IPS-20b (cell line): Measurements from ENCODE around the gene GNPTAB.

ENCODE experiments used
- H3K27ac ChIP-seq: one replicate; pipeline ENCODE4 v1.5.1; 2013; ENCODE audit warnings: low read length
- H3K27me3 ChIP-seq: 2 replicates; pipeline ENCODE4 v1.6.1; 2013; ENCODE audit warnings: mild to moderate bottlenecking, low read length, inconsistent platforms; ENCODE audit not compliant: insufficient read depth
- H3K36me3 ChIP-seq: 2 replicates; pipeline ENCODE4 v1.6.1; 2013; ENCODE audit warnings: low read depth, mild to moderate bottlenecking, inconsistent platforms, low read length, moderate library complexity; ENCODE audit not compliant: insufficient read depth
- H3K4me1 ChIP-seq: 2 replicates; pipeline ENCODE4 v1.6.1; 2013; ENCODE audit warnings: mild to moderate bottlenecking, control low read depth, inconsistent platforms, low read length, moderate library complexity; ENCODE audit not compliant: insufficient read depth
- H3K4me3 ChIP-seq: 2 replicates; pipeline ENCODE4 v1.5.1; 2013; ENCODE audit warnings: mild to moderate bottlenecking, low read length, inconsistent platforms
- H3K9ac ChIP-seq: 2 replicates; pipeline ENCODE4 v1.6.1; 2013; ENCODE audit warnings: low read depth, mild to moderate bottlenecking, inconsistent platforms, low read length, moderate library complexity
- H3K9me3 ChIP-seq: 2 replicates; pipeline ENCODE4 v1.6.1; 2013; ENCODE audit warnings: mild to moderate bottlenecking, low read depth, low read length, inconsistent platforms; ENCODE audit not compliant: insufficient read depth

GNPTAB gene

GRCh38 chr12:101719566-101719965 is 111.2 kb downstream of the GNPTAB start:
- Histone ChIP-seq H3K36me3 (no peaks in the 10 kb centered on the region), H3K4me1 (no peaks in the 10 kb centered on the region), H3K9me3 (no peaks in the 10 kb centered on the region), H3K27me3 (no peaks in the 10 kb centered on the region), H3K4me3 (no peak overlapping the region), H3K27ac (no peak overlapping the region), H3K9ac (no peak overlapping the region)

GRCh38 chr12:101714877-101715444 is 115.8 kb downstream of the GNPTAB start:
- Histone ChIP-seq H3K36me3 (no peaks in the 10 kb centered on the region), H3K9ac (no peak overlapping the region), H3K4me1 (no peaks in the 10 kb centered on the region), H3K27ac (no peak overlapping the region), H3K9me3 (no peaks in the 10 kb centered on the region), H3K4me3 (no peak overlapping the region), H3K27me3 (no peaks in the 10 kb centered on the region)

GRCh38 chr12:101713930-101714329 is 116.8 kb downstream of the GNPTAB start:
- no peak overlapping the region for H3K4me3 ChIP-seq

GRCh38 chr12:101713059-101713682 is 117.6 kb downstream of the GNPTAB start:
- Histone ChIP-seq H3K9ac (no peak overlapping the region), H3K4me1 (no peaks in the 10 kb centered on the region), H3K4me3 (no peak overlapping the region), H3K27me3 (no peaks in the 10 kb centered on the region), H3K36me3 (no peaks in the 10 kb centered on the region), H3K9me3 (no peaks in the 10 kb centered on the region), H3K27ac (no peak overlapping the region)

More at GRCh38 chr12:101713930-101714329, 116.8 kb downstream of the GNPTAB start:
- Histone ChIP-seq H3K4me1 (no peaks in the 10 kb centered on the region), H3K36me3 (no peaks in the 10 kb centered on the region), H3K9me3 (no peaks in the 10 kb centered on the region), H3K9ac (no peak overlapping the region), H3K27ac (no peak overlapping the region), H3K27me3 (no peaks in the 10 kb centered on the region)

- H3K9ac ChIP-seq = no peak overlapping the region
Measured at GRCh38 chr12:101710288-101710687, 120.5 kb downstream of the GNPTAB start.

GRCh38 chr12:101707131-101707782 is 123.5 kb downstream of the GNPTAB start:
- H3K36me3 ChIP-seq = no peaks in the 10 kb centered on the region
- H3K4me3 ChIP-seq = no peak overlapping the region
- H3K27ac ChIP-seq = no peak overlapping the region
- no peaks in the 10 kb centered on the region for H3K9me3 ChIP-seq
- no peaks in the 10 kb centered on the region for H3K4me1 ChIP-seq
- no peaks in the 10 kb centered on the region for H3K27me3 ChIP-seq
- H3K9ac ChIP-seq = no peak overlapping the region

More at GRCh38 chr12:101710288-101710687, 120.5 kb downstream of the GNPTAB start:
- Histone ChIP-seq H3K27ac (no peak overlapping the region), H3K9me3 (no peaks in the 10 kb centered on the region), H3K4me1 (no peaks in the 10 kb centered on the region), H3K36me3 (no peaks in the 10 kb centered on the region), H3K27me3 (no peaks in the 10 kb centered on the region), H3K4me3 (no peak overlapping the region)

GRCh38 chr12:101706403-101706802 is 124.4 kb downstream of the GNPTAB start:
- Histone ChIP-seq H3K4me1 (no peaks in the 10 kb centered on the region), H3K36me3 (no peaks in the 10 kb centered on the region), H3K27ac (no peak overlapping the region), H3K9ac (no peak overlapping the region), H3K27me3 (no peaks in the 10 kb centered on the region), H3K4me3 (no peak overlapping the region), H3K9me3 (no peaks in the 10 kb centered on the region)

- Histone ChIP-seq H3K27me3 (peaks cover 3% of the 10 kb centered on the region; the same call in 1 of the 2 replicates), H3K27ac (no peak overlapping the region), H3K36me3 (no peaks in the 10 kb centered on the region), H3K4me1 (no peaks in the 10 kb centered on the region; the same call in 1 of the 2 replicates), H3K9ac (no peak overlapping the region), H3K9me3 (no peaks in the 10 kb centered on the region), H3K4me3 (no peak overlapping the region)
Measured at GRCh38 chr12:101703487-101703886, 127.3 kb downstream of the GNPTAB start.

GRCh38 chr12:101700299-101700820 is 130.4 kb downstream of the GNPTAB start:
- H3K9ac ChIP-seq = no peak overlapping the region
- H3K36me3 ChIP-seq = no peaks in the 10 kb centered on the region
- H3K27me3 ChIP-seq = peaks cover 27% of the 10 kb centered on the region
- no peaks in the 10 kb centered on the region for H3K9me3 ChIP-seq
- H3K4me3 ChIP-seq = no peak overlapping the region
- H3K27ac ChIP-seq = no peak overlapping the region
- peaks cover 3% of the 10 kb centered on the region; the same call in 1 of the 2 replicates for H3K4me1 ChIP-seq

GRCh38 chr12:101698800-101699347 is 131.9 kb downstream of the GNPTAB start:
- Histone ChIP-seq H3K4me3 (peak overlapping the region; percentile 89), H3K27me3 (peaks cover 33% of the 10 kb centered on the region), H3K36me3 (no peaks in the 10 kb centered on the region), H3K27ac (no peak overlapping the region), H3K9ac (peak overlapping the region; percentile 80; the same call in 1 of the 2 replicates), H3K4me1 (peaks cover 3% of the 10 kb centered on the region; the same call in 1 of the 2 replicates), H3K9me3 (no peaks in the 10 kb centered on the region)

GRCh38 chr12:101697930-101698799 is 132.6 kb downstream of the GNPTAB start:
- Histone ChIP-seq H3K4me3 (peak overlapping the region; percentile 89), H3K9me3 (no peaks in the 10 kb centered on the region), H3K27me3 (peaks cover 33% of the 10 kb centered on the region), H3K27ac (no peak overlapping the region), H3K4me1 (peaks cover 3% of the 10 kb centered on the region; the same call in 1 of the 2 replicates), H3K36me3 (no peaks in the 10 kb centered on the region), H3K9ac (peak overlapping the region; percentile 80)
